Neural cell (in vitro differentiated cells): ENCODE data around the gene USP32.
"Not testable (repeated sequence)": the region's sequence is repeated elsewhere in the genome, so short reads cannot be mapped to it uniquely, and the experiment has no call there.

Experiments used
- CTCF ChIP-seq: fragments of 450-650 bp; IDR thresholded peaks from 2 replicates; pipeline ENCODE4 v1.5.1; 2014; ENCODE audit warnings: antibody characterized with exemption, mild to moderate bottlenecking, moderate library complexity; ENCODE audit not compliant: poor library complexity, severe bottlenecking
- EZH2 ChIP-seq: fragments of 200-600, 300-800 bp; shearing (Covaris generic), sonication (generic); IDR thresholded peaks from 2 replicates; pipeline ENCODE4 v1.6.1; 2014; ENCODE audit warnings: antibody characterized with exemption, low read length, borderline replicate concordance, mild to moderate bottlenecking; ENCODE audit not compliant: insufficient read depth, poor library complexity, severe bottlenecking
- POLR2AphosphoS5 ChIP-seq: IDR thresholded peaks from 2 replicates; pipeline ENCODE4 v1.6.1; 2012
- RAD21 ChIP-seq: fragments of 450-650 bp; conservative IDR thresholded peaks from 2 replicates; pipeline ENCODE4 v1.6.1; 2014; ENCODE audit warnings: antibody characterized with exemption, mild to moderate bottlenecking, moderate library complexity
- REST ChIP-seq: IDR thresholded peaks from 2 replicates; pipeline ENCODE4 v1.6.1; 2012; ENCODE audit warnings: borderline replicate concordance
- SMC3 ChIP-seq: fragments of 450-650 bp; conservative IDR thresholded peaks from 2 replicates; pipeline ENCODE4 v1.6.1; 2014; ENCODE audit warnings: antibody characterized with exemption, mild to moderate bottlenecking, moderate library complexity; ENCODE audit not compliant: poor library complexity
- TAF1 ChIP-seq: IDR thresholded peaks from 2 replicates; pipeline ENCODE4 v1.6.1; 2012; ENCODE audit warnings: low read depth

GRCh38 chr17:60211282-60211681 lies 180.7 kb downstream of the USP32 start:
- not testable (repeated sequence) for TF ChIP-seq CTCF, SMC3, RAD21, TAF1, REST, POLR2AphosphoS5, EZH2
